NCI-H1048 (cell line): ENCODE data around the gene TUBB1.
"Not testable (repeated sequence)": the region's sequence is repeated elsewhere in the genome, so short reads cannot be mapped to it uniquely, and the experiment has no call there.

Experiments used
- DNase-seq: peaks from one replicate; lab custom pipeline; 2025; lab: John Stamatoyannopoulos, UW

TUBB1 gene

DNA sequence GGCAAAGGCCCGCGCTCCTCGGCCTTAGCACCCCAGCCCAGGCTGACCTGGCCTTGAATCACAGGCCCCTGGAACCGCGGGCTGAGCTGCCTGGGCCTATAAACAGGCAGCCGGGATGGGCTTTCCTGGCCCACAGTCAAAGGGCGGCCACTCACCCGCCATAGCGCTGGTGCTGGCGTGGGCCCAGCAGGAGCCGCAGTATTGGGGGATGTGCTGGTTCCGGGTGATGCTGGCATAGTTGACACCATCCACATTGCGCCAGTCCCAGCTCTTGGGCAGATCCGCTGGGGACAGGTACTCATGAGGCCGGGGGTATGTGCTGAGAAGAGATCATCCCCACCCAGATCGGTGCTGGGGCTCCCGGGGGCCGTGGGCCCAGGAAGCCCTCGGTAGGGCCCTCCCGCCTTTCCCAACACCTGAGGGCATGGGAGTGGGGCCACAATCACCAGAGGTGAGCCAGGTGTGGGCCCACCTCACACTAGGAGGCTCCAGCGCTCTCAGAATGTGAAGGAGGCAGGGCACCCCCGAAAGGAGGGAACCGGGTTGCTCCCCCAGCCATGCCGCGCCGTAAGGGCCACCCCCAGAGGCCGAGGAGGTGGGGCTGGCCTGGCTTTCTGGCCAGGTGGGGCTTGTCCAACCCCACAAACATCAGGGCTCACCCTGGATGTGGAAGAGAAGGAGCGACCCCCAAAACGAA is 12.9 kb upstream of the TUBB1 start:
- DNase-seq: no peak

DNA sequence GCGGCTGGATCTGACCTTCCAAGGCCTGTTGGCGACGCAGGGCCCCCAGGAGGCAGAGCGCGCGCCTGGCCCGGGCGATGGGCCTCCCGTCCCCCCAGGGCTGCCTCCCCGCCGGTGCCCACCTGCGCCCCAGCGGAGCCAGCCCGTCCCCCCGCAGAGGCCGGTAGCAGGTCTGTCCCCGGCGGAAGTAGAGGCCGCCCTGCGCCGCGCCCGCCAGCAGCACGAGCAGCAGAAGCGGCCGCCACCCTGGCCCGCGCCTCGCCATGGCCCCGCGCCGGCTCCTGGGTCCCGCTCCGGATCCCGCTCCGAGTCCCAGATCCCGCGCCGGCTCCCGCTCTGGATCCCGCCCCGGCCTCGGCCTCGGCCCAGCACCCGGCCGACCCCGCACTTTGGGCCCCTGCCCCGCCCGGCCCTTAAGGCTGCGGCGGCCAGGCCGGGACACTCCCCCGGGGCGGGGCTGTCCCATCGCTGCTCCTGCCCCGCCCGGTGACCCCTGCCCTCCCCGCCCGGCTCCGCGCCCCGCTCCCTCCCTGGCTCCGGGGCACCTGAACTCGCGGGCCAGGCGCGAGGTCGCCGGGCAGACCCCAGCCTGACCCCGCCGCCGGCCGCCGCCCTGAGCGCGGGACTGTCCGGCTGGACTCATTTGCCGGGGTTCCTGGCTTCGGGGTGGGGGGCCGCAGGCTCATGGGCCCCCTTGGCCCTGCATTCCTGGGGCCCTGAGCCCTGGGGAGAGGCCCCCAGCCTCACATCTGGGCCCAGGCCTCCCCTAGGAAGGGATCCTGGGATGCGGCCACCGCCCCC is 12.2 kb upstream of the TUBB1 start, which contains the start of gene CTSZ:
CTSZ (minus strand) TSS at position 391 of the 801 bp plus-strand sequence; CDS start at position 265, 126 bp downstream.
- DNase-seq: no peak

DNA sequence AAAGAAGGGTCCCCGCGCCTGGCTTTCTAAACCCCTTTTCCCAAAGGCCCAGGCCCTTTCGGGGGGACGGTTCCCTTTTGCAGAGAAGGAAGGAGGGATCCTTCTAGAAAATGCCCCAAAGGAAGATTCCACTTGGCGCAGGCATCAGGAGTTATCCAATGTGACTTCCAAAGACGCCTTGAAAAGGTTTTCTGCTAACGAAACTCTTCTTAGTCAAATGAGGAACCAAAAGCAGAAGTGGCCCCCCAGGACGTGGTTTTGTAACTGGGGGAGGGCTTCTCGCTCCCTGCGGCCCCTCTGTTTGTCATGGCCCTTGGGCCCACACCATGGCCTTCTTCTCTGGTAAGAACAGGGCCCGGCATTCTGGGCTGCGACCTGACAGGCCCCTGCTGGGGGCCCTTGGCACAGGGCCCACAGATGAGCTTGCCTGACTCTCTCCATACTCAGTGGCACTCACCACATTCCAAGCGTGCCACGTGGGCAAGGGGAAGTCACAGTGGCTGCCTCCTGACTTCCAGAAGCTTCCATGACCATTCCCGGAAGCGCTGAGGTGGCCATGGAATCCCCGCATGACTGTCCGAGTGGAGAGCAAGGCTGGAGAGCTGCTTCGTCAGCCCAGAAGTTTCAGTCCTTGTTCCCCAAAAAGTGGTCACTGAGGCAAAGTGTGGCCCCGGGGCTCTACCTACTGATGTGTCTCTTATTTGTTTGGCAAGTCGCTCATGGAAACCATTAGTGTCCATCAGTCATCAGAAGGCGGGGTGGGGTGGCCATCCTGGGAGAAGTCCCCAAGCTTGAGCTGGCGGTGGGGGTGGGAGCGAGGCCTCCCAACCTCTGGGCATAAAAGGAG is 11.3 kb upstream of the TUBB1 start:
- no peak for DNase-seq

DNA sequence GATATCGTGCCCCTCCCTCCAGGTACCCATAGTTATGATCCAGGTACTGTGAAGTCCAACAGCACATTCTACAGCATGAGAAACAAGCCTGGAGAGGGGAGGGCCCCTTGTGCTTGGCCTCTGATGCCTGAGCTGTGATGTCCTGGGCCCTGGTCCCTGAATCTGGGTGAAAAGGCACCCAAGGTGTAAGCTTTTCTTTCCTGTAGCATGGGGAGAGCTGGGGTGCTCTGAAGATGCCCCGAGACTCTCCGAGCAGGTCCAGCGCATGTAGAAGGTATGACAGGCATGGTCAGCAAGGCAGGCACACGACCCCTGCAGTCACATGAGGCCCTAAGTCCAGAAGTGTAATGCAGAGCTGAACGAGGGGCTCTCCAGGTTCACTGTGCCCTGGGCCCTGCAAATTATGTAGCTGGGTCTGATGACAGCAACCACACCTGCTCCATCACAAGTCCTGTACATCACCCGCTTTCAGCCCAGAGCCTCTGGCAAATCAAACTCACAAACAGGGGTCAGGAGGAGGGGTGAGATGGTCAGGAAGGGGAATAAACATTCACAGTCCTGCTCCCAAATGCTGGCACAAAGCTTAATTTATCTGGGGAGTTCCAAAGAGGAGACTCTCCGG is 10.4 kb upstream of the TUBB1 start:
- DNase-seq: no peak

DNA sequence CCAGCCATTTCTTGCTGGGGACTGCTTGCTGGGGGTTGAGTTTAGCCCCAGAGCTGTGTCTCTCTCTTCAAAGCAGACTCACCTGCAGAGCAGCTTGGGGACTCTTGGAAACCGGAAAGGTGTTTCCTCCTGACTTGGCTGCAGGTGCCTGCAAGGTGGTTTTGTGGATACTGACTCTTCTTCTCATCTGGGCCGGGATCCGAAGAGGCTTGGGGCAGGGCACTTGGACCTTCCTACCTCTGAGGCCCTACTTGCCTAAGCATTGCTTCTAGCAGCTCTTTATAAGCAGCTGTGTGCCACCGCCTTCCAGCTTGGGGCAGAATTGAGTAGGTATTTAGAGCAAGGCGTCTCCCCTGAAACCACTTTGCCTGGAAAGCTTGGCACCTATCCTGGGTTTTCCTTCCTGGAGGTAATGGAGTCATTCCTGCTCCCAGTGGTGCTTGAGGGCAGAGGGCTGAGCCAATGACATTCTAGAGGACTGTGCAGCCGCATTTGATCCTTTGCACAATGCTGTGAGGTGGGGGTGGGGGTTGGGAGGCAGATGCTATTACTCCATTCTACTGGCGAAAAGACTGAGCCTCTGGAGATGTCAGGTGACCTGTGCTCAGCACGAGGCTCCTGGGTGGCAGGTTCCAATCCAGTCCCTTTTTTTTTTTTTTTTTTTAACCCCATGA is 8.8 kb upstream of the TUBB1 start:
- DNase-seq: no peak

DNA sequence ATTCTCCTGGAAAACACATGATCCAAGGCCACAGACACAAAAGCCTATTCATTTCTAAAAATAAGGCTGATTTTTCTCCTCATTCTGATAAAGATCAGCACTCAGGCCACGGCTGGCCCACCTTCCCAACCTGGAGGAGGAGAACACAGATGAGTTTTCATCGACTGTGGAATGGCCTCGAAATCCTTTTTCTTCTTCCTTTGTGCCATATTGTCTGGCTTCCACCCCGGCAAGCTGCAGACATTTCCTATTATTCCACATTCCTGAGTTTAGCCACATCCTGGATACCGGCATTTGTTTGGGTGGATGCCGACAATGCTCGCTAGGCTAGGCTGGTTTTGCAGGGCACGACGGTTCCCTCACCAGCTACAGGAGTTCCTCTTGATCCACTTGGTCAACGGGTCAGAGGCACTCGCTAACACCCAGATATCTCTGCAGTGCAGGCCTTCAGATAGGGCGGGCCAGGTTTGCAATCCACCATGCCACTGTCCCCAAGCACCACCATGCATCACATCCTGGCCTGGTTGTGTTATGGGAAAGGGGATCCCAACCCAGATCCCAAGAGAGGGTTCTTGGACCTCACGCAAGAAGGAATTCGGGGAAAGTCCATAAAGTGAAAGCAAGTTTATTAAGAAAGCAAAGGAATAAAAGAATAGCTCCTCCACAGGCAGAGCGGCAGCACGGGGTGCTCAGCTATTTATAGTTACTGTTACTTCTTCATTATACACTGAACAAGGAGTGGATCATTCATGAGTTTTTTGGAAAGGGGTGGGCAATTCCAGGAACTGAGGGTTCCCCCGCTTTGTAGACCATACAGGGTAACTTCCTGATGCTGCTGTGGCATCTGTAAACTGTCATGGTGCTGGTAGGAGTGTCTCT is 8.0 kb upstream of the TUBB1 start:
- DNase-seq: no peak

DNA sequence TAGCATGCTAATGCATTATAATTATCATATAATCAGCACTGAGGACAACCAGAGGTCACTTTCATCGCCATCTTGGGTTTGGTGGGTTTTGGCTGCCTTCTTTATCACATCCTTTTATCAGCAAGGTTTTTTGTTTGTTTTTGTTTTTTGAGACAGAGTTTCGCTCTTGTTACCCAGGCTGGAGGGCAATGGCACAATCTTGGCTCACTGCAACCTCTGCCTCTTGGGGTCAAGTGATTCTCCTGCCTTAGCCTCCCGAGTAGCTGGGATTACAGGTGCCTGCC is 7.4 kb upstream of the TUBB1 start:
- not testable (repeated sequence) for DNase-seq

DNA sequence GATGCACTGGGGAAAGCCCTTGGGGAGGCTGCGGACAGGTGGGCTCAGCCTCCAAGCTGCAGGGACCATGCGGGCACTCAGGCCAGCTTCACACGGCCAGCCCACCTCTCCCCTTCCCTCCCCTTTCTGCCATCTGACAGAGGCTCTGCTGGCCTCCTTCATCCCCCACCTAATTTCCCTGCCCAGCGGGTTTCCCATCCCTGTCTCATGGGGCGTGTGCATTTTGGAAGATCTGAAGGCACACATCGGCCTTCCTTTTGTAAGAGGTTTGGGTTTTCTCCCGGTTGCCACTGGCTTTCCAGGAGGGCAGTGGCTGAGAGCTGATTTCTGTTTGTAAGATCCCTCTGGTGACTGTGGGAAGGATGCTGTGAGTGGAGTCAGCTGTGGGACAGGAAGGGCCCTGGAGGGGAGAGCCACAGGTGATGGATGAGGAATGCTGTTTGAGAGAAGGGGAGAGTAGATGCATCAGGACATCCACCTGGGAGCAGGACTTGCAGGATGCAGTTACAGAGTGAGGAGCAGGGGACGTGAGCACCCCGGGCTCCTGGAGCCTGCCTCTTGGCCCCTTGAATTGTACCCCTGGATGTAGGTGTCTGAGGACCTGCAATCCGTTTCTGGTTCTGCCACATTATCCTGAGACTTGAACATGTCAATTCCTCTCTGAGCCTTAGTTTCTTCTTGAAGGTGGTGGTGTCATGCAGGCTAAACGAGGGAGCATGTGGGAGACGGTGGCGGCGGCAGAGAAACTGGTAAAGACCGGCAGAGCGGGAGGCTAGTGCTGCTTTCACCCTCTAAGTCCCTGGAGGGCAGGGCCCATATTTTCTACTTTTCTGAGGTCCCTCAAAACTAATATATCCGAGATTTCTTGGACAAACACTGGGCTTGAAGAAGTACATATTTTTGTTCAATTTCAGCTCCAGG is 5.9 kb upstream of the TUBB1 start:
- no peak for DNase-seq

DNA sequence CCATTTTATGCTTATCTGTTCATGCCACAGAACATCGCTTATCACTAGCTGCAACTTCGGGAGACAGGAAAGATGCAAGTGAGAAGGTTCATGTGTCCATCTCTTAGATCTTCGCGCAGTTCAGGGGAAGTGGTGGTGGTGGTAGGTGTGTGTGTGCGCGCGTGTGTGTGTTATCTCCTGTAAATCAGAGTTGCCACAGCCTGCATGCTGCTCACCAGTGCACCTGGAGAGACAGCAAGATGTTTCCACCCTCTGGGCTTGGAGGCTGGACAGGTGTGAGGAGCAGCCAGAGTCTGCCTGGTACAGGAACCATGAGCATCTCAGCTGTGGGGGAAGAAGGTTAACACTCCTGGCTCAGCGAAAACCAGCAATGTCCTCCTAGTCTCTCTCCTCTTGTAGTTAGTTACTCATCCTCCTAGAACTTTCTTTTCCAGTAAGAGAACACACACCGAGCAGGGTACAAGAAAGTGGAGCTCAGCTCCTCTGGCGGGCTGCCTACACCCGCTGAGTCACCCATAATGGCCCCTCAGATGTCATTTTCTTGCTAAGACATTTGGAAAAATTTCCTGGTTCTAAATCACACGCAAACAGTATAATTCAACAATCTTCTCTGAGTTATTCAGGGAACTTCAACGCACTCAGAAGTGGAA is 5.1 kb upstream of the TUBB1 start:
- no peak for DNase-seq

DNA sequence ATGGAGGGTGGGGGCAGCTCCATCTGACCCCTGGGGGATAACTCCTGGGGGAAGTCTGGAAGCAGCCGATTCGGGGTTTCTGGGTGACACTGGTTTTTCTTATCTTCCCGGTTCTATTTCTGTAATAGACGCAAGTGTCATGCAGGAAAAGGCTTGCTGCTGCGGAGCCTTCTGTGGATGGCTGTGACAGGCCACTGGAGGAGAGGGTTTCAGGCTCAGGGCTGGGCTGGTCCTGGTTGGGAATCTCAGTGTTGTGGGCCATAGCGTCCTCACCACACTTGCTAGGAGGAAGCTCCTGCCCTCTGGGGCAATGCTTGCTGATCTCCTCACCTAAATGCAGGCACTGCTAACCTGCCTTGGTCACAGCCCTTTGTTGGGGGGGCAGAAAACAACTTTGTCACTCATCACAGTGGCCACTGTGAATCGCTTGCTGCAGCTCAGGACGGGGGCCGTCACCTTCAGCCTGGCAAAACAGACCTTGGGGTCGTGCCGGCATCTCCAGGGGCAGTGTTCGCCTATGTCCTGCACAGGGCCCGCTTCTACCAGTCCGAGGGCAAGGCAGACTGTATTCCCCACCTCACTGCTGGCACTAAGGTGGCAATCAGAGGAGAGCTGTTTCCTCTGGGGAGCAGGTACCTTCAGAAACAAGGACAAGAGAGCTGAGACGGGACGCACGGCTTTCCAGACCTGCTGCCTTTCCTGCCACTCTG is 4.4 kb upstream of the TUBB1 start:
- DNase-seq: no peak

DNA sequence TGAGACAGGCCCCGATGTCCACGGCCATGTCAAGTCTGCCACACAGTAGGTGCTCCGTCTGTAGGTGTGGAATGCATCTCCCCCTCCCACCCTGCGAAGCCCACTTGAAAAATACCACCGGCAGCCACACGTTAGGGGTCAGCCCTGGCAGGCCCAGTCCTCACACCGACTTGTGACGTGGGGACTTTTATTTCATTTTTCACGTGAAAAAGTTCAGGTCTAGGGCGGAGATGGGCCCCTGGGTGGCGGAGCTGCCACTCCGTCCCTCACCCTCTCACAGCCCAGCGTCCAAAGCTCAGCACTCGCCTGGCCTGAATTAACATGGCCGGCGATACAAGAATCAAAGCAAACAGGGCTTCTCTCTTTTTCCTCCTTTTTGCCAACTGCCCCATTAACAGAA is 3.8 kb upstream of the TUBB1 start:
- no peak for DNase-seq

DNA sequence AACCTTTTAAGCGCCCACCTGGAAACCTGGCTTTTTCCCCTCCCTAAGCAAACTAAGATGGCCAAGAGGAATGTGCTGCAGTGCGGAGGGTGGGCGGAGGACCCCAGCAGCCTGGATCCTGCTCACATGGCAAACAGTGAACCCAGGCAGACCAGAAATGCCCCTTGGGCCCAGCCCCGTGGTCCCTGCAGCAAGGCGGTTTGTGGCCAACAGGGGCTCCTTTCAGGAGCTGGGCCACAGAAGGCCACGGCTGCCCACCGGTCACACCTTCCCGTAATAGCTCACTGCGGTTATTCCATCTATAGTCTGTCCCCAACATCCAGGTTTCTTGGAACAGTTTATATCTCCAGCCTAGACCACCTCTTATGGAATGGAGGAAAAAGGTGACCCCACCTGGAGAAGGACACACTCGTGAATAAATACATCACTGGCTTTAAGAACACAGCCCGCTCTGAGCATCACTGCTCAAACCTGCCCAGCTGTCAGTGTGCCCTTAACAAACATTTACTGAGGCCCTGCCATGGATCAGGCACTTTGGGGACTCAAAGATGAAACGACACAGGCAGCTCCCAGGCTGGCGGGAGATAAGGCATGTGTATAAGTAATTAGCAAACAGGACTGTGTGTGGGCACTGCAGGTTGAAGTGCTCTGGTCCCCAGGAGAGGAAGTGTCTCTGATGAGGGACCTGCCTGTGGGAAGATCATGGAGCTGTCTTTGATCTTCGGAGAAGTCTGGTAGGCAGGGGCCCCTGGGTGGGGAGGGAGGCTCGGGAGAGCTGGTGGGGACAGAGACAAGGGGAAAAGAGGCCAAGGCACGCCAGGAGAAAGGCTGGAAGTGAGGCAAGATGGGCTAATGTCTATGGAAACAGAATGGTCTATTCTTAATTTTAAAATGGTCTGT is 3.2 kb upstream of the TUBB1 start:
- no peak for DNase-seq

DNA sequence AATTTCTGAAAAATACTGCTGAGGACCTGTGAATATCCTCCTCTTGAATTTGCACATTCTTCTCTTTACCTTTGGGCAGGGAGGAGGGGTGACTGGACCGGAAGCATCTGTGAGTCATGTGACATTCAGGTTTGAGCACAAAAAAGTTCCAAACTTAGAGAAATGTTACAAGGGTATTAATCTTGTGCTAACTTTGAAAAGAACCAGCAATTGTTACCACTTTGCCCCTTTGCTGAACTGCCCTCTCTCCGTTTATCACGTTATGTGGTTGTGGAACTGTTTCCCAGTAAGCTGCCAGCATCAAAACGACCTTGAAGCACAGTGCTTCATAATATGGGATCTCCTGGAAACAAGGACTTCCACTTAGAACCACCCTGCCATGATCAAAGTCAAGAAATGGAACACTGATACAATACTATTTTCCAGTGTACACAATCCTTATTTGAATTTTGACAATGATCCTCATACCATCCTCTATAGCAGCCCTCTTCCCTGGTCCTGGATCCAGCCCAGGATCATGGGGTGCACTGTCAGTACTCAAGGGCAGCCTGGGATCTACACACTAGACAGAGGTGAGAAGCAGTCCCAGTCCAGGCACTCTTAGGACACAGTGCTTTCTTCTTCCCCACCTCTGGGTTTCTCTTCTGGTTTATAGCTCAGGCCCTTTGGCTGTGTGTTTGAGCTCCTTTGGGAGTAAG is 2.3 kb upstream of the TUBB1 start:
- no peak for DNase-seq

DNA sequence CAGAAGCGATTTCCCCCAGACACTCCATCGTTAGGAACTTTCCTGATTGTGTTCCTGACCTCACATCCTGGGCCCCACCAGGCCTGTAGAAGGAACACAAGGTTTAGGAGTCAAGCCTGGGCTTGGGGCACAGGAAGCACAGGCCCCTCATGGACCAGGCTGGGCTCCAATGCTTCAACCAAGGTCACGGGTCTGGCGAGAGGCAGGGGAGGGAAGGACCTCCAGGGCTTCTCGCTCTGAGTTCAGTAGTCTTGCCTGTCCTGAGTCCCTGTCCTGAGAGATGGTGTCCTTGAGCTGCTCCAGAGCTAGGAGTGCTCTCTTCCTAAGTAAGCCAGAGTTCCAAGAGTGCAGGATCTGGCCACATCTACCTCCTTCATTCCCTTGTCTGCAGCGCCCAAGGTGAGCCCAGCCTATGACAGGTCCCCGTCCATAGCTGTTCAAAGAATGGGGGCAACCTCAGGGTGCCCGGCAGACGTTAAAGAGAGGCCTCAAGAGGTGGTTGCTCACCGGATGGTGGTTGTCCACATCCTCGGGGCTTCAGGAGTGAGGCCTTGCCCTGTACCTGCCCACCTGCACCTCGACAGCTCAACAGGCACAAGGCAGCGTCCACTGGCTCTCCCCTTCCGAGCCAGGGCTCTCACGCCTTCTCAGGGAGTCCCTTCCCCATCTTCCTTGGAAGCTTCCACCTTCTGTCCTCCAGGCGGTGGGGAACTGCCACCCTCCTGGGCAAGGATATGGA is 1.6 kb upstream of the TUBB1 start:
- no peak for DNase-seq

DNA sequence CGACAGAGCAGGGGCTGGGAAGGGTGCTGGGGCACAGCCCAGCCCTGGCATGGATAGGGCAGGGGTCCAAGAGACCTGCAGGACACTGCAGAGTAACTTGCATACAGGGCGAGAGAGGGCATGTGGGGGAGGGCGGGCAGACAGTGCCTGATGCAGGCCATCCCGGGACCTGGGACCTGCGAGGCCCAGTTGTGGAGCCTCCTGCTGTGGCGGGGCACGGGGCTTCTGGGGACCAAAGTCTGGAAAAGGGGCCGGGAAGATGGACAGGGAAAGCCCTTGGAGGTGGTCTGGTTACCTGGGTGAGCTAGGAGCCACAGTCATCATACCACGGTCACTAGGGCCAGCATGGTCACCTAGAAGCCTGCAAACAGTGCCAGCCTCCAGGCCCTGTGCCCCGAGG is 412 bp upstream of the TUBB1 start:
- no peak for DNase-seq

DNA sequence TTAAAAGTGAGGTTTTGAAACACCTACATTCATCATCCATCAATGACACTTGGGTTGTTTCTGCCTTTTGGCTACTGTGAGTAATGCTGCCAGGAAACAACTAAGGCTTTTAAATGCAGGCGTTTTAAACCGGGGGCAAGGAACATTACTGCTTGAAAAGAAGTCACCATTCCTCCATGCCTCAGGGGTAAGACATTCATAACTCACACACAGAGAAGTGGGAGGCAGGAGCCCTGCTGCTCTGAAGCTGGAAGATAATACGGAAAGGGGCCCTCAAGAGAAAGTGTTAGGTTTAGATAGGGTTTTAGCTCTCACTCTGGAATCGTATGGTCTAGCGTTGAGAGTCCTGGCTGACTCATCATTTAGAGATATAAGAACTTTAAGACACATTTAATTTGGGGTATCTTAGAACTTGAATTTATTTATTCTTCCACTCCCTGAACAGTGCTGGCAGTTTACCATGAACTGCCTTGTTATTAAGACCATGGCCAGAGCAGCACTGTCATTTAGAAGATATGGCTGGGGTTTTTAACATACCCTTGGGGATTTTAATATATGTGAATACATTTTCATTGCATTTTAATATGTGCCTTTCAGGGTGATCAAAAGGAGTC is 1.8 kb downstream of the TUBB1 start:
- no peak for DNase-seq
